Medulla oblongata (tissue), 1 donor: Measurements from ENCODE around the gene ZNF835.

ENCODE experiments used
- DNase-seq: peaks from one replicate; pipeline ENCODE4 v3.0.0-alpha.2; 2015; ENCODE audit errors: extremely low spot score

Gene ZNF835

GRCh38 chr19:56663931-56664500 lies 7.5 kb downstream of the ZNF835 start:
- no peak for DNase-seq

GRCh38 chr19:56661248-56661647 lies 10.3 kb downstream of the ZNF835 start:
- no peak for DNase-seq

GRCh38 chr19:56660381-56661107 lies 11.0 kb downstream of the ZNF835 start:
- no peak for DNase-seq

- DNase-seq, result no peak
These were observed 17.4 kb downstream of the ZNF835 start for GRCh38 chr19:56654151-56654550.

- DNase-seq, result no peak
These were observed 28.0 kb downstream of the ZNF835 start for GRCh38 chr19:56643460-56643955.

GRCh38 chr19:56642711-56643459 lies 28.7 kb downstream of the ZNF835 start, which contains the start of gene SMIM17:
TSS of gene SMIM17 (plus strand) at chr19:56643159. CDS start at chr19:56645668, 2,509 bp downstream.
- DNase-seq, result no peak

GRCh38 chr19:56639217-56639616 lies 32.3 kb downstream of the ZNF835 start:
- peak; percentile 20 for DNase-seq

- peak; percentile 78 for DNase-seq
These were observed 33.5 kb downstream of the ZNF835 start for GRCh38 chr19:56637976-56638555.

GRCh38 chr19:56633021-56633420 lies 38.5 kb downstream of the ZNF835 start:
- DNase-seq, result no peak

GRCh38 chr19:56625708-56626107 lies 45.8 kb downstream of the ZNF835 start:
- DNase-seq, result no peak

- no peak for DNase-seq
These were observed 48.6 kb downstream of the ZNF835 start for GRCh38 chr19:56623006-56623405.

- DNase-seq, result no peak
These were observed 49.2 kb downstream of the ZNF835 start for GRCh38 chr19:56622374-56622773.

GRCh38 chr19:56619121-56619520 lies 52.4 kb downstream of the ZNF835 start:
- no peak for DNase-seq

GRCh38 chr19:56617531-56617930 lies 54.0 kb downstream of the ZNF835 start:
- no peak for DNase-seq

- no peak for DNase-seq
These were observed 57.9 kb downstream of the ZNF835 start for GRCh38 chr19:56613639-56614038.

- no peak for DNase-seq
These were observed 58.8 kb downstream of the ZNF835 start for GRCh38 chr19:56612737-56613136.
